Suprapubic skin (tissue), 4 donors: ENCODE measurements around the gene CACNB4. TPM values are rescaled to one million over a fixed set of nuclear protein-coding genes. Genes with fewer than 3 reads are reported as not detected.

Source experiments
- DNase-seq, 2 donors: peaks; one replicate each; pipeline ENCODE4 v3.0.0-alpha.2; 2019; ENCODE audit warnings: low spot score in 2 of 2
- H3K27ac ChIP-seq: fragments of 200-600 bp; sonication (generic); one replicate; pipeline ENCODE4 v1.5.1; 2019
- H3K27me3 ChIP-seq: fragments of 200-600 bp; sonication (generic); one replicate; pipeline ENCODE4 v1.5.1; 2019
- H3K36me3 ChIP-seq: fragments of 200-600 bp; sonication (generic); one replicate; pipeline ENCODE4 v1.5.1; 2019
- H3K4me1 ChIP-seq: fragments of 200-600 bp; sonication (generic); one replicate; pipeline ENCODE4 v1.5.1; 2019
- H3K4me3 ChIP-seq: fragments of 200-600 bp; sonication (generic); one replicate; pipeline ENCODE4 v1.5.1; 2019; ENCODE audit warnings: mild to moderate bottlenecking
- H3K9me3 ChIP-seq: fragments of 200-600 bp; sonication (generic); one replicate; pipeline ENCODE4 v1.5.1; 2019
- CTCF ChIP-seq, 2 donors: fragments of 200-600 bp in 1 of 2; fragments of 450-650 bp in 1 of 2; sonication (generic) in 1 of 2; IDR thresholded peaks; one replicate each; pipeline ENCODE4 v1.5.1; 2016 to 2019; ENCODE audit warnings: antibody characterized with exemption in 2 of 2, mild to moderate bottlenecking in 1 of 2, moderate library complexity in 1 of 2
- EP300 ChIP-seq: sonication (generic); formaldehyde crosslinking; IDR thresholded peaks from one replicate; pipeline ENCODE4 v1.6.1; 2017; ENCODE audit warnings: antibody characterized with exemption
- POLR2A ChIP-seq, 2 donors: fragments of 450-650 bp; IDR thresholded peaks; one replicate each; pipeline ENCODE4 v1.6.1; 2017; ENCODE audit warnings: antibody characterized with exemption in 2 of 2, mild to moderate bottlenecking in 2 of 2, moderate library complexity in 2 of 2
- POLR2AphosphoS5 ChIP-seq, 3 donors: sonication (generic); formaldehyde crosslinking; IDR thresholded peaks; one replicate each; pipeline ENCODE4 v1.6.1; 2017; ENCODE audit warnings: antibody characterized with exemption in 3 of 3
- WGBS: methylation state at CpG from one replicate; pipeline ENCODE4 v1.1.5; 2018; 5-methylcytosine and 5-hydroxymethylcytosine counted together
- total RNA-seq, 4 donors: library from RNA; depleted of rRNA; stranded (reverse); fragments of >200 nt; gene quantifications; one replicate each; pipeline ENCODE4 v1.1.0, GENCODE V29; 2016

CACNB4 gene
- total RNA-seq, 4 donors from 2014 or later: 7.6 to 14.5 (median 10.7) TPM

DNA sequence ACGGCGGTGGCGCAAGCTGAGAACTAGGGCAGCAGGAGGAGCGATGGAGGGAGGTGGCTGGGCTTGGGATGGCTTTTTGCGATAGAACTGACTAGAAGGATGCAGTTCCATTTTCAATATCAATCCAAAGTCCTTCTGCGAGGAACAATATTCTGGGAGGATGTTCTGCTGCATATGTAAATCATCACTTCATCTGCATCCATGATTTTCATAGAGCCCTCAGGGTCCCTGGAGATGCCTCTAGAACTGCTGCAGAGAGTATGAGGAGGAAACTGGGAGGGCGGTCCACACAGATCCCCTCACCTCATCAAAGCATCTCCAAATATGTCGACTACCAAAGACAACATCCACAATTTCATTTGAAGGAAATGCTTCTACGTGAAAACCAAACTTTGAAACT is 20.8 kb downstream of the CACNB4 start:
- H3K4me3 ChIP-seq: no peak overlapping the region
- no peaks in the 10 kb centered on the region for H3K27me3 ChIP-seq
- DNase-seq: no peak
- no peak for TF ChIP-seq POLR2A (IDR thresholded peaks at IDR 0.05)
- TF ChIP-seq CTCF (IDR thresholded peaks at IDR 0.05): no peak
- TF ChIP-seq EP300: no peak
- TF ChIP-seq POLR2AphosphoS5 (IDR thresholded peaks at IDR 0.05): no peak
- H3K9me3 ChIP-seq: no peaks in the 10 kb centered on the region
- no peaks in the 10 kb centered on the region for H3K36me3 ChIP-seq
- WGBS: 94% methylated on average over 9 of the region's 9 CpGs
- H3K4me1 ChIP-seq: no peaks in the 10 kb centered on the region
- no peak overlapping the region for H3K27ac ChIP-seq

DNA sequence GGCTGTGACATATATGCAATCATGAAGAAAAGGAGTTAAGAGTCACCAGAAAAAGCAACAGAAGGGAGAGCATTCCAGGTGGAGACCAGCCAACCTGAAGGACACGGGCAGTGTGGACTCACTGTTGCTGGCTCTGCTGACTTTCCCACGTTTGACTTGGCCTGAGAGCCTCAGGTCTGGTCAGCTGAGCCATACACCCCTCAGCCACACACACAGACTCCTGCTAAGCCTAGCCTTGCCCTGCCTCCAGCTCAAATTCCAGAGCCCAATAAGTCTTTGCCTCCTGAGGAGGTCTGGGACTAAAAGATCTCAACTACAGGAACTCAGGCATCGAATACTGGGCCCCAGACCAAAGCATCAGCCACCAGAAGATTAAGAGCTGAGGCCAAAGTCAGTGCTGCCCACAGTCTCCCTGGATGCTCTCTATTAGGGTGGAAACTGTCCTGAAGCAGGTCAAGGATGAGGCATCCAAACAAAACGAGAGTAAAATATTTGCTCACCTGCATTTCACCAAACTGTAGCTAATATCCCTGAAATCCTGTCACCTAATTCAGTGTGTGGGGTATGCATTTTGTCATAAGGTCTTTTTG is 23.3 kb downstream of the CACNB4 start:
- H3K4me3 ChIP-seq: no peak overlapping the region
- TF ChIP-seq EP300 (no peak), POLR2AphosphoS5 (IDR thresholded peaks at IDR 0.05) (no peak), POLR2A (IDR thresholded peaks at IDR 0.05) (no peak), CTCF (IDR thresholded peaks at IDR 0.05) (no peak)
- WGBS: 35% methylated on average over 4 of the region's 4 CpGs
- DNase-seq: no peak
- no peaks in the 10 kb centered on the region for H3K9me3 ChIP-seq
- H3K27ac ChIP-seq: no peak overlapping the region
- no peaks in the 10 kb centered on the region for H3K4me1 ChIP-seq
- no peaks in the 10 kb centered on the region for H3K36me3 ChIP-seq
- H3K27me3 ChIP-seq: no peaks in the 10 kb centered on the region

- H3K27me3 ChIP-seq: no peaks in the 10 kb centered on the region
- no peaks in the 10 kb centered on the region for H3K9me3 ChIP-seq
- H3K4me3 ChIP-seq: no peak overlapping the region
- no peak for TF ChIP-seq EP300
- TF ChIP-seq POLR2AphosphoS5 (IDR thresholded peaks at IDR 0.05): no peak
- H3K36me3 ChIP-seq: no peaks in the 10 kb centered on the region
- 91% methylated on average over 2 of the region's 2 CpGs for WGBS
- peaks cover 6% of the 10 kb centered on the region for H3K4me1 ChIP-seq
- DNase-seq: no peak
- no peak overlapping the region for H3K27ac ChIP-seq
Observed at GRCh38 chr2:152072011-152072410, 26.8 kb downstream of the CACNB4 start.

DNA sequence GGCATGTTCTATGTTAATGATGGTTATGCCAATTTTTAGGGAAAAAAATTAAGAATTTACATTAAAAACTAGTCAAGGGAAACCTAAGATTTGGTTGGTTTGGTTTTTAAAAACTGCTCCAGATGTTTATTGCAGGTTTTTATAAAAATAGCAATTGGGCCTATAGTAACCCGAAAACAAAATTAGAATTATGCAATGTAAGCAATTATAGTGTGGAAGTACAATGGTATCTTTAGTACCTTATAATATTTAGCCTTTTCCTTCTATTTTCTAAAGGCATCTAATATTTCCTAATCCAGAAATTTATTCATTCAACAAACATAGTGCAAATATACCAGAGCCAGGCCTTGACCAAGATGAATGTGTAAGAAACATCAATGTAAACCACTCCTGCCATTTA is 27.3 kb downstream of the CACNB4 start:
- no peak for DNase-seq
- no peak overlapping the region for H3K4me3 ChIP-seq
- TF ChIP-seq CTCF (IDR thresholded peaks at IDR 0.05) (no peak), EP300 (no peak), POLR2A (IDR thresholded peaks at IDR 0.05) (no peak), POLR2AphosphoS5 (IDR thresholded peaks at IDR 0.05) (no peak)
- no peaks in the 10 kb centered on the region for H3K9me3 ChIP-seq
- H3K27ac ChIP-seq: no peak overlapping the region
- peaks cover 6% of the 10 kb centered on the region for H3K4me1 ChIP-seq
- H3K27me3 ChIP-seq: no peaks in the 10 kb centered on the region
- 86% methylated on average over 1 of the region's 1 CpG for WGBS
- no peaks in the 10 kb centered on the region for H3K36me3 ChIP-seq

GRCh38 chr2:152071092-152071491 is 27.8 kb downstream of the CACNB4 start:
- WGBS: 65% methylated on average over 1 of the region's 1 CpG
- H3K4me3 ChIP-seq: no peak overlapping the region

More at GRCh38 chr2:152071092-152071491, 27.8 kb downstream of the CACNB4 start:
- no peak for TF ChIP-seq POLR2A (IDR thresholded peaks at IDR 0.05)
- TF ChIP-seq CTCF (IDR thresholded peaks at IDR 0.05): no peak
- TF ChIP-seq POLR2AphosphoS5 (IDR thresholded peaks at IDR 0.05): no peak
- TF ChIP-seq EP300: no peak
- Histone ChIP-seq H3K27me3 (no peaks in the 10 kb centered on the region), H3K27ac (no peak overlapping the region), H3K36me3 (no peaks in the 10 kb centered on the region), H3K4me1 (peaks cover 6% of the 10 kb centered on the region), H3K9me3 (no peaks in the 10 kb centered on the region)
- DNase-seq: no peak
